HL-60 (cell line): ENCODE results near the gene HPS5.
"Not testable (repeated sequence)": the region's sequence is repeated elsewhere in the genome, so short reads cannot be mapped to it uniquely, and the experiment has no call there.

ENCODE experiments used
- DNase-seq, 2 experiments: peaks; one replicate each; pipeline ENCODE4 v3.0.0-alpha.2; 2010 to 2020; ENCODE audit warnings: low read depth in 1 of 2, low spot score in 1 of 2
- H3K27ac ChIP-seq: fragments of 250-450 bp; sonication (Bioruptor Pico); replicated peaks from 2 replicates; pipeline ENCODE4 v1.5.1; 2020; ENCODE audit warnings: mild to moderate bottlenecking, moderate library complexity
- H3K27me3 ChIP-seq: fragments of 250-450 bp; sonication (Bioruptor Pico); 2 replicates; pipeline ENCODE4 v1.5.1; 2021; ENCODE audit warnings: mild to moderate bottlenecking, moderate library complexity; ENCODE audit not compliant: insufficient read depth, poor library complexity, severe bottlenecking
- H3K4me3 ChIP-seq: replicated peaks from 2 replicates; pipeline ENCODE4 v1.5.1; 2011; ENCODE audit warnings: mild to moderate bottlenecking, control low read depth, low read length; ENCODE audit not compliant: insufficient read depth
- GABPA ChIP-seq: IDR thresholded peaks from 2 replicates; pipeline ENCODE4 v1.6.1; 2012; ENCODE audit warnings: low read depth
- POLR2AphosphoS5 ChIP-seq: IDR thresholded peaks from 2 replicates; pipeline ENCODE4 v1.6.1; 2012; ENCODE audit warnings: low read depth
- SPI1 ChIP-seq: IDR thresholded peaks from 2 replicates; pipeline ENCODE4 v1.6.1; 2012; ENCODE audit warnings: low read depth, mild to moderate bottlenecking, borderline replicate concordance
- TF ChIP-seq, protein P1 (sequence below): IDR thresholded peaks from one replicate; pipeline ENCODE4 v1.5.1; 2011; ENCODE audit warnings: low read length, control low read depth, inconsistent platforms; ENCODE audit not compliant: insufficient read depth
- TF ChIP-seq, protein P2 (sequence below): IDR thresholded peaks from 2 replicates; pipeline ENCODE4 v1.6.1; 2012; ENCODE audit warnings: low read depth; ENCODE audit not compliant: insufficient replicate concordance

HPS5 gene

DNA sequence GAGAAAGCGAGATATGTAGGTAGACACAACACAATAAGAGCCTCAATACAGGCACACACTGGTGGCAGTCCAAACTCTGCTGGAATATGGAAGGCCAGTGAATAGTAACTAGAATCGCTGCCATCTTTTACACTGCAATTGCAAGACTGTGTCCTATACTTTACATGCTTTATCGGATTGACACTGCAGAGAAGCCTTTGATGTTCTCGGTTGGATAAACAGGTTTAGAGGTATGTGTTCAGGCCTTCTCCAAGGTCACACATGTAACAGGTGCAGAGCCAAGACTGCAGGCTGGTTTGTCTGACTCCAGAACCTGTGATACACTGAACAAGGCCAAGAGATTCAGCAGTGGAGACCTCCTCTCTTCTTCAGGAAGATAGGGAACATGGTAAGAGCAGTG lies 50.7 kb downstream of the HPS5 start:
- H3K4me3 ChIP-seq: no peak overlapping the region
- DNase-seq: no peak
- TF ChIP-seq POLR2AphosphoS5: no peak
- TF ChIP-seq SPI1: no peak
- no peak for TF ChIP-seq GABPA
- TF ChIP-seq, protein P1, sequence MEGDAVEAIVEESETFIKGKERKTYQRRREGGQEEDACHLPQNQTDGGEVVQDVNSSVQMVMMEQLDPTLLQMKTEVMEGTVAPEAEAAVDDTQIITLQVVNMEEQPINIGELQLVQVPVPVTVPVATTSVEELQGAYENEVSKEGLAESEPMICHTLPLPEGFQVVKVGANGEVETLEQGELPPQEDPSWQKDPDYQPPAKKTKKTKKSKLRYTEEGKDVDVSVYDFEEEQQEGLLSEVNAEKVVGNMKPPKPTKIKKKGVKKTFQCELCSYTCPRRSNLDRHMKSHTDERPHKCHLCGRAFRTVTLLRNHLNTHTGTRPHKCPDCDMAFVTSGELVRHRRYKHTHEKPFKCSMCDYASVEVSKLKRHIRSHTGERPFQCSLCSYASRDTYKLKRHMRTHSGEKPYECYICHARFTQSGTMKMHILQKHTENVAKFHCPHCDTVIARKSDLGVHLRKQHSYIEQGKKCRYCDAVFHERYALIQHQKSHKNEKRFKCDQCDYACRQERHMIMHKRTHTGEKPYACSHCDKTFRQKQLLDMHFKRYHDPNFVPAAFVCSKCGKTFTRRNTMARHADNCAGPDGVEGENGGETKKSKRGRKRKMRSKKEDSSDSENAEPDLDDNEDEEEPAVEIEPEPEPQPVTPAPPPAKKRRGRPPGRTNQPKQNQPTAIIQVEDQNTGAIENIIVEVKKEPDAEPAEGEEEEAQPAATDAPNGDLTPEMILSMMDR: no peak
- no peaks in the 10 kb centered on the region for H3K27me3 ChIP-seq
- H3K27ac ChIP-seq: no peak overlapping the region

DNA sequence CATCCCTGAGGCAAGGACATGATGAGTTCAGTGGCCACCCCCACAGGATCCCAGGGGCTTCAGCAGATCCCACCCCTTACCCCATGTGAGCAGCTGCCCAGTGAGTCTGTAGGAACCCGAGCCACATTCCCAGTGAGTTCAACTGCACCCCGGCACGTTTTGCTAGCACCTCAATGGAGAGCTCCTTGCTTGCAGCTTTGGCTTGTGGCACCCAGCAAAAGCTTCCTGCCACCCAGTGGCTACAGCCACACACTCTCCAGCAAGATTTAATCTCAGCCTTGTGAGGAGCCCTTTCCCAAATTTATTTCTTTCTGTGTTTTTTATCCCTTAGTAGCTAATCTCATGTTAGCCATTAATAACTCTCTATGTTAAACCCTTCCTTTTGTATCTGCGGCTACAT lies 51.8 kb downstream of the HPS5 start:
- Histone ChIP-seq H3K27ac (no peak overlapping the region), H3K4me3 (no peak overlapping the region), H3K27me3 (no peaks in the 10 kb centered on the region)
- TF ChIP-seq, protein P1: no peak
- TF ChIP-seq POLR2AphosphoS5 (no peak), GABPA (no peak), SPI1 (no peak)
- TF ChIP-seq, protein P2, sequence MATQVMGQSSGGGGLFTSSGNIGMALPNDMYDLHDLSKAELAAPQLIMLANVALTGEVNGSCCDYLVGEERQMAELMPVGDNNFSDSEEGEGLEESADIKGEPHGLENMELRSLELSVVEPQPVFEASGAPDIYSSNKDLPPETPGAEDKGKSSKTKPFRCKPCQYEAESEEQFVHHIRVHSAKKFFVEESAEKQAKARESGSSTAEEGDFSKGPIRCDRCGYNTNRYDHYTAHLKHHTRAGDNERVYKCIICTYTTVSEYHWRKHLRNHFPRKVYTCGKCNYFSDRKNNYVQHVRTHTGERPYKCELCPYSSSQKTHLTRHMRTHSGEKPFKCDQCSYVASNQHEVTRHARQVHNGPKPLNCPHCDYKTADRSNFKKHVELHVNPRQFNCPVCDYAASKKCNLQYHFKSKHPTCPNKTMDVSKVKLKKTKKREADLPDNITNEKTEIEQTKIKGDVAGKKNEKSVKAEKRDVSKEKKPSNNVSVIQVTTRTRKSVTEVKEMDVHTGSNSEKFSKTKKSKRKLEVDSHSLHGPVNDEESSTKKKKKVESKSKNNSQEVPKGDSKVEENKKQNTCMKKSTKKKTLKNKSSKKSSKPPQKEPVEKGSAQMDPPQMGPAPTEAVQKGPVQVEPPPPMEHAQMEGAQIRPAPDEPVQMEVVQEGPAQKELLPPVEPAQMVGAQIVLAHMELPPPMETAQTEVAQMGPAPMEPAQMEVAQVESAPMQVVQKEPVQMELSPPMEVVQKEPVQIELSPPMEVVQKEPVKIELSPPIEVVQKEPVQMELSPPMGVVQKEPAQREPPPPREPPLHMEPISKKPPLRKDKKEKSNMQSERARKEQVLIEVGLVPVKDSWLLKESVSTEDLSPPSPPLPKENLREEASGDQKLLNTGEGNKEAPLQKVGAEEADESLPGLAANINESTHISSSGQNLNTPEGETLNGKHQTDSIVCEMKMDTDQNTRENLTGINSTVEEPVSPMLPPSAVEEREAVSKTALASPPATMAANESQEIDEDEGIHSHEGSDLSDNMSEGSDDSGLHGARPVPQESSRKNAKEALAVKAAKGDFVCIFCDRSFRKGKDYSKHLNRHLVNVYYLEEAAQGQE: no peak
- no peak for DNase-seq

DNA sequence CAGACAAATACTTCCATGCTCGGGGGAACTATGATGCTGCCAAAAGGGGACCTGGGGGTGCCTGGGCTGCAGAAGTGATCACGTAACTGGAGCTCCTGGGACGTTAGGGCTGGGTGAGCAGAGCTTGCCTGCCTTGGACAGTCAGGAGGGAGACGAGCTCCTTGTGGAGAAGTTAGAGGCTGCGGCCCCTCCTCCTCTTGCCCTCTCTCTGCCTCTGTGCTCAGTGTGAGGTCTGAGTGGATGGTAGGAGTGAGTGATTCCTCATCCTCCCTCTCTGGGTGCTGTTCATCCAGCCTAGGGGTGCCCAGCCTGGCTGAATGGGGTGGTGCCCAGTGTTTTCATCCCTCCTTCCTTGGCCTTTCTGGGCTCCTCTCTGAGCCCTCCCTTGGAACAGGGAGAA lies 52.7 kb downstream of the HPS5 start:
- not testable (repeated sequence) for H3K27ac ChIP-seq, H3K27me3 ChIP-seq, DNase-seq, H3K4me3 ChIP-seq

DNA sequence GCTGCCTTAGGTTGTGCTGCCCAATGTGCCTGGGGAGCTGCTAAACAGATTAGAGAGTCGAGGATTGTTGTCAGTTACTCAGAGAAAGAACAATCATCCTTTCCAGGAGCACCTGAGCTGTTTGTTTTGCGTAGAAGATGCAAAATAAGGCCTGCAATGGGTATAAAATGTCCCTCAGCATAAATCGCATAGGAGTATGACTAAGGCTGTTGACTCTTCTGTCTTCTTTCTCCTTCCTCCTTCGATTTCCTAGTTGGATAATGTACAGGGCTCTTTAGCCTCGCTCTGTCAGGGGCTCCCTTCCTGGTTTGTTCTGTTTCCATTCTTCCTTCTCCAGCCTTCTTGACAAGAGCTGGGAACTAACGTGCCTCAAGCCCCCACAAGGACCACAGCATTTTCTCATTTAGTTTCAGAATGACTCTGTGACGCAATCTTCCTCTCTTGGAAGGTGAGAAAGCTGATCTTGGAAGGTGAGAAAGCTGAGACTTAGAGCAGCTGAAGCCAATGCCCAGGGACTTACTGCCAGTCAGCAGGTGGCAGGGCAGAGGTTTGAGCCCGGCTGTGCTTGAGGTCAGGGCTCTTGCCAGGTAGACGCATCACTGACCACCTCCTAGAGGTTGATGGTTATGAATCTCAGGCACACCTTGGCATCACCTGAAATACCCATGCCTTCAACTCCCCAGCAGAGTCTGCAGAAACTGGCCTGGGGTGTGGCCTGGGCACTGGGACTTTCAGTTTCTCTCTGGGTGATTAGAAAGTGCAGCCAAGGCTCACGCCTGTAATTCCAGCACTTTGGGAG lies 54.4 kb downstream of the HPS5 start:
- H3K27me3 ChIP-seq, H3K27ac ChIP-seq, H3K4me3 ChIP-seq, DNase-seq: not testable (repeated sequence)

DNA sequence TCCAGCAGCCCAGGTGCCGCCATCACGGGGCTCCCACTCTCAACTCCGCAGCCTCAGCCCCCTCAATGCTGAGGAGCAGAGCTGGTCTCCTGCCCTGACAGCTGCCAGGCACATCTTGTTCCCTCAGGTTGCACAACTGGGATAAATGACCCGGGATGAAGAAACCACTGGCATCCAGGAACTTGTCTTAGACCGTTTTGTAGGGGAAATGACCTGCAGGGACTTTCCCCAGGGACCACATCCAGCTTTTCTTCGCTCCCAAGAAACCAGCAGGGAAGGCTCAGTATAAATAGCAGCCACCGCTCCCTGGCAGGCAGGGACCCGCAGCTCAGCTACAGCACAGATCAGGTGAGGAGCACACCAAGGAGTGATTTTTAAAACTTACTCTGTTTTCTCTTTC lies 56.0 kb downstream of the HPS5 start, which contains the start of gene SAA1:
Gene SAA1 (plus strand): TSS at position 316 of the 400 bp plus-strand sequence. CDS start 624 bp downstream, outside the sequence.
- Histone ChIP-seq H3K4me3 (no peak within 1 kb of the TSS), H3K27ac (no peak within 1 kb of the TSS), H3K27me3 (no peaks in the 10 kb centered on the region)
- TF ChIP-seq, protein P1: no peak
- TF ChIP-seq, protein P2: no peak
- no peak for TF ChIP-seq SPI1
- TF ChIP-seq GABPA: no peak
- TF ChIP-seq POLR2AphosphoS5: no peak
- no peak for DNase-seq
